HG03460 (cell line): ENCODE data around the gene TAF6L.
"Not testable (repeated sequence)": the region's sequence is repeated elsewhere in the genome, so short reads cannot be mapped to it uniquely, and the experiment has no call there.

Experiments
- ATAC-seq: cut with Tn5 transposase; IDR thresholded peaks from one replicate; pipeline ENCODE4 v1.9.1; 2021; ENCODE audit not compliant: unreplicated experiment

The TAF6L gene

DNA sequence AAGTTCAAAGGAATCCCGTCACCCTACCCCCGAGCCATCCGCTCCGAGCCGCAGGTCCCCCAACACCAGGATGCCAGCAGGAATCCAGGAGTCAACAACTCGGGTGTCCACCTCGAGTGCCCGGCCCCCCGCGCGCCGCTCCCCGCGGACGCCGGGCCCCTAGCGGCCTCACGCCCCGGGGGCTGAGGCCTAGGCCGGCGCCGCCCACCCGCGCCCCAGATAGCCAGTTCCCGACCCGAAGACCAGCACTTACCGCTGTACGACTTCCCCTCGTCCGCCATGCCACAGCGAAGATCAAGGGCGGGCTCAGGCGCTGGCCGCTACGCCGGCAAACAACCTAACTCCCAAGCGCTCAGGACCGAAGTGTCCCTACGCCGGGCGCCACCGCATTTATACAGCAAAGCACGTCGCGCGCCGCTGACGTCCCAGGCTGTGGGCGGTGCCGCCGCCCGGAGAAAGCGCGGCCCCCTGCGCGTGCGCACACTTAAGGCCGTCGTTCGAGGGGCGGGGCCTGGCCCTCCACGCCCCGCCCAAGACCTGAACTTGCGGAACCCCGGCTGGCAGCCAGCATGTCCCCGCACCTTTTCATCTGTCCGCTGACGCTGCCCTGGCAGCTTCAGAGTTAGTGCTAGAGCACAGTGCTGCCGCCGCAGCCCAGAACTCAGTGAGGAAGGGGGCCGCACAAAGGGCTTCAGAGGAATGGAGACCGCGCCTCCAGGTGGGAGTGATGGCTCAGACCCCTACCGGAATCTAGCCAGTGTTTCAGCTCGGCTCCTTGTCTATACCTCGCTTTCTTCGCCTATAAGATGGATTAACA is 34.1 kb downstream of the TAF6L start, which contains the start of gene NXF1:
TSS of gene NXF1 (minus strand) at position 365 of the 817 bp plus-strand sequence. CDS start at position 281, 84 bp downstream.
- peak; percentile 80 for ATAC-seq

DNA sequence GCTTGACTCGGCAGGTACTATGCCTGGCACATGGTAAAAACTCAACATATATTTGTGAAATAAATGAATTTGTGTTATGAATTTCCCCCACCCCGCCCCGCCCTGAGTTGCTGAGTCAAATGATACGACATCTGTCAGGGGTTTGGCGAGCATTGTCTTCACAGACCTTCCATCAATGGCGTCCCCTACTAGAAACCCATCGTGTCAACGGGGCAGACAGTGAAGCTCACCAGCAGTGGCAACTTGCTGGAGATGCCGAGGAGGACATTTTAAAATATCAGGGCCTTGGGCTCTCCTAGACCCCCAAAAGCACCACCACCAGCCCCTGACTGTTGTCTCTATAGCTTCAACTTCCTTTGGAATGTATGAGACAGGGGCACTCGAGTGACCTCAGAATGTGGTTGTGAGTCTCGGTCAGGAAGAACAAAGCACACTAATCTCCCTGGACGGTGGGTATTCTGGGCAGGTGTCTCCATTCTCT is 34.8 kb downstream of the TAF6L start:
- ATAC-seq = no peak

DNA sequence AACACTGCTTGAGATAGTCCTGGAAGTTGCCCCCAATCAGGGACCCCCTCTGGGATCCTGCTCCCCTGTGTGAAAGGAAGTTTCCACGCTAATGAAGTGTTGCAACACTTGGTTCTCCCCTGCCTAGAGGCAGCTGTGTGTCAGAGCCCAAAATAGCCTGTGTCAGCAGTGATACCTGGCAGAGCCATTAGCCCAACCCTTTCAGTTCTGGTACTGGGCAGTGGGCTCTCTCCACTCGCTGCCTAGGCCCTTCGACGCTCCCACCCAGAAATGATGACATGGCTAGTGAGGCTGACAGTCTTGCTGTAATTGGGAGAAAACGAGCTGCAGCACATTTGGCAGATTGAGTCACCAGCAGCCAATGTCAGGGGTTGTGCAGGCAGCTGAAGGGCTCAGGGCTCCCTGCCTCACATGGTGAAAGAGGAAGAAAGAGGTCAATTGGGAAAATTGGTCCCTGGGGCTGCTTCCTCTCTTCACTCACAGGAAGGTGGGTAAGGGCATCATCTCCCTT is 35.5 kb downstream of the TAF6L start:
- no peak for ATAC-seq

DNA sequence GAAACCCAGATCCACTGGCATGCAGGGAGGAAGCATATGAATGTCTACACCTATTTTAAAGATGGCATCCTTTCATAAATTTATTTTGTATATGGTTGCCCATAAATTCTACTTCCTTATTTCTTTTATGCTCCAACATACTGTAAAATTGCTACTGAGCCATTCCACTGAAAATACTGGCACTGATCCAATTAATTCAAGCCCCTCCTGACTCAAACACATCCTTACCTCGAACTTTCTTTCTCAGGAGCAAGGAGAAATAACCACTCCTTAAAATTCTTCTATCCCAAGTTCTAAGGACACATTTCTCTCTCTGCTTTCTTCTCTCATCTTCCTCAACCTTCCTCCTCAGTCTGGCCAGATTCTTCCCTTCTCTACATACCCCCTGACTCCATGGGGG is 39.6 kb downstream of the TAF6L start:
- no peak for ATAC-seq

DNA sequence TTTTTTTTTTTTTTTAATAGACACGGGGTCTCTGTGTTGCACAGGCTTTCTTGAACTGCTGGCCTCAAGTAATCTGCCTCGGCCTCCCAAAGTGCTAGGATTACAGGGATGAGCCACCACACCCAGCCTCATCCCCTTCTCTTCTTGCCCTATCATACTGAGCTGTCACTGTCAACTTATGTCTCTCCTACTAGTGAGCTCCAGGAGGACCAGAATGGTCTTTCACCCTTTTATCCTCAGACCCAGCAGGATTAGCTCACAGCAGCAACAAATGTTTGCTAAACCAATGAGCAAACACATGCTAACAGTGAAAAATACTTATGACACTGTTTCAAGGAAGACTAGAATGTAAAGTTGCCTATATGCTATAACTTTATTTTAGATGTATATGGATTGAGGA is 40.5 kb downstream of the TAF6L start:
- ATAC-seq = no peak

DNA sequence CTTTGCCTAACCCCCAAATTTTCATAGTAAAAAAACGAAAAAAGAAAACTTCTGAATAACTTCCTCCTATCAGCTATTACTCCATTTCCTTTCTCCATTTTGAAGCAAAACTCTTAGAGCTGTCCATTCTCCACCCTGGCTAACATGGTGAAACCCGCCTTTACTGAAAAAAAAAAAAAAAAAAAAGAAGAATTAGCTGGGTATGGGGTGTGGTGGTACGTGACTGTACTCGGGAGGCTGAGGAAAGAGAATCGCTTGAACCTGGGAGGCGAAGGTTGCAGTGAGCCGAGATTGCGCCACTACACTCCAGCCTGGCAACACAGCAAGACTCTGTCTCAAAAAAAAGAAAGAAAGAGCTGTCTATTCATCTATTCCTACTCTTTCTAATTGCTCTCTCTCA is 45.4 kb downstream of the TAF6L start:
- ATAC-seq = no peak

DNA sequence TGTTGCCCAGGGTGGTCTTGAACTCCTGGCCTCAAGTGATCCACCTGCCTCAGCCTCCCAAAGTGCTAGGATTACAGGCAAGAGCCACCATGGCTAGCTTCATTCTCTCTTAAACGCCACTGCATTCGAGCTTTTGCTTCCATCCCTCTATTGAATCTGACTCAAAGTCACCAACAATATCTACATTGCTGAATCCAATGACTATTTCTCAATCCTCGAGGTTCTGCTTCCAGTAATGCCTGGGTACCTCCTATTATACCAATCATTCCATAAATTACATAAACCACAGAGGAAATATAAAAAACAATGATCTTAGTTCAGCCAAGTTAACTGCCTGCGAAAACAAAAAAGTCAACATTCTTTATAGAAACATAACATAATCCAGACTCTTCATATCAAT is 45.9 kb downstream of the TAF6L start:
- no peak for ATAC-seq

DNA sequence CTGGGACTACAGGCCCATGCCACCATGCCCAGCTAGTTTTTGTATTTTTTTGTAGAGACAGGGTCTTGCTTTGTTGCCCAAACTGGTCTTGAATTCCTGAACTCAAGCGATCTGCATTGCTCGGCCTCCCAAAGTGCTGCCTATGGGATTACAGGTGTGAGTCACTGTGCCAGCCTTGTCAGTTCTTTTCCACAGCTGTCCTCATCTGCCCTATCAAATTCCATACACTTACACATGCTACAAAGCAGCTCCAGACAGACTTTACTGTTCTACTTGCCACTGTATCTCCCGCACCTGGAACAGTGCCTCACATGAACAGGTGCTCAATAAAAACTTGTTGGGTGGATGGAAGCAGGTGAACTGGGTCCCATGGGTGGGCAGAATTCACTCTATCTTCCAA is 52.5 kb downstream of the TAF6L start:
- no peak for ATAC-seq

DNA sequence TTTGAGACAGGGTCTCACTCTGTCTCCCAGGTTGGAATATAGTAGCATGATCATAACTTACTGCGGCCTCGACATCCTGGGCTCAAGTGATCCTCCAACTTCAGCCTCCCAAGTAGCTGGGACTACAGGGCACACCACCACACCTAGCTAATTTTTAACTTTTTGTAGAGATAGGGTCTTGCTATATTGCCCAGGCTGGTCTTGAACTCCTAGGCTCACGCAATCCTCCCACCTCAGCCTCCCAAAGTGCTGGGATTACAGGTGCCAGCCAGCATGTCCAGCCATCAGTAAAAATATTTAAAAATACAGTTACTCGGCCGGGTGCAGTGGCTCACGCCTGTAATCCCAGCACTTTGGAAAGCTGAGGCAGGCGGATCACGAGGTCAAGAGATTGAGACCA is 56.9 kb downstream of the TAF6L start:
- not testable (repeated sequence) for ATAC-seq

DNA sequence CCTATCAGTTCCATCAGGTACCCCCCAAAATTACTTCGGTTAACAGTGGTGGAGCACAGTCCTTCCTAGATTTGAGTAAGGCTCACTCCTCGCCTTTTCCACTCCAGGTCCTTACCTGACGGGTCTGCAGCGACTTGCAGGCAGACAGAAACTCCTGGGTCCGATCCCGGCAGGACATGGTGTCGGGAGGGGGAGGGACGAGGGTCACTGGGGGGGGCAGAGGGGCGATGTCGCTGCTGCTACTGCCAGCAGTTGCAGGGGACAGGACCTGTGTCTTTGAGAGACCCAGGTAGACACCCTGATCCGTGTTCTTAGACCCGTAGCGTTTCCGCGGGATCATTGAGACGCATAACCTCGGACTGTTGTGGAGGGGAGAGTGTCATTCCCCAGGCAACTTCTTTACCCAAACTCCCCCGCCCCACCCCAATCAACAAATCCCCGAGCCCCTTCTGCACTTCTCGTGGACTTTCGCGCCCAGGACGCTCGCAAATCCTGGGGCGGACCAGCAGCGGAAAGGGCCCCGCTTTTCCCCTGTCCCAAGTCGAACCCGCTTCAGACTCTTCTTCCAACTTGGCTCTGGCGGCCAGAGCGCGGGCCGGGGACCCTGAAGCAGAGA is 59.8 kb downstream of the TAF6L start:
- ATAC-seq = no peak

DNA sequence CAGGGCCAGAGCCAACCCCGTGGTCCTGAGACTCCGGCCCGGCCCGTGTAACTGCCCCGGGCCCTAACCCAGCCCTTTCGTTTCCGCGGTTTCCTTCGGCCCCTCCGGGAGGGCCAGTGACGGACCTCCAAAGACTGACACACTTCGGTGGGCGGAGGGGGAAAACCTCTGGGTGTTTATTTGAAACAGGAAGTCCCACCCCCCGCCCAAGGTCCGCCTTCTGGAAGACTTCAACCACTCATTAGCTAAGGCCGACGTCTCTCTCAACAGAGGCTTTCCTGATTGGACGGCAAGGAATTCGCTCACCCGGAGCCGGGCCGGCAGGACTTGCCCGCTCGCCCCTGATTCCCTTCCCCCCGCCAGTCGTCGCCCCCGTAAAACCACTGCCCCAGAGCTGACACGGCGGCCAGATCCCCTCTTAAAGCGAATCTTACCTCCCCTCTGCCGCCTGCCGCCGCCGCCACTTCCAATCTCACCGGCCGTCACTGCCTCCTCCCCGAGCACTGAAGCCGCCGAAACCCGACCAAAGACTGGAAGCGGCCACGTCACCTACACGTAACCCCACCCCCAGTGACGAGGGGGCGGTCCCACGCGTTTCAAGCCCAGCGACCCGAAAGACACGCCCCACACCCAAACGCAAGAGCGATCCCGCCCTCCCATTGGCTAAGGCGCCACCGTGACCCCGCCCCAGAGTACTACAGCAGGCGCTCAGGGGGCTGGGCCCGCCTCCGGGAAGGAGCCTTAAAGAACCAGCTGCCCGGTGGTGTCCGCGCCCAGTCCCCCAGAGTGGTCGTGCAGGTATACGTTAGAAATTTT is 60.5 kb downstream of the TAF6L start, which contains the start of gene STX5:
TSS of gene STX5 (minus strand) at position 532 of the 816 bp plus-strand sequence. CDS start 808 bp downstream, outside the sequence.
- peak; percentile 84 for ATAC-seq

DNA sequence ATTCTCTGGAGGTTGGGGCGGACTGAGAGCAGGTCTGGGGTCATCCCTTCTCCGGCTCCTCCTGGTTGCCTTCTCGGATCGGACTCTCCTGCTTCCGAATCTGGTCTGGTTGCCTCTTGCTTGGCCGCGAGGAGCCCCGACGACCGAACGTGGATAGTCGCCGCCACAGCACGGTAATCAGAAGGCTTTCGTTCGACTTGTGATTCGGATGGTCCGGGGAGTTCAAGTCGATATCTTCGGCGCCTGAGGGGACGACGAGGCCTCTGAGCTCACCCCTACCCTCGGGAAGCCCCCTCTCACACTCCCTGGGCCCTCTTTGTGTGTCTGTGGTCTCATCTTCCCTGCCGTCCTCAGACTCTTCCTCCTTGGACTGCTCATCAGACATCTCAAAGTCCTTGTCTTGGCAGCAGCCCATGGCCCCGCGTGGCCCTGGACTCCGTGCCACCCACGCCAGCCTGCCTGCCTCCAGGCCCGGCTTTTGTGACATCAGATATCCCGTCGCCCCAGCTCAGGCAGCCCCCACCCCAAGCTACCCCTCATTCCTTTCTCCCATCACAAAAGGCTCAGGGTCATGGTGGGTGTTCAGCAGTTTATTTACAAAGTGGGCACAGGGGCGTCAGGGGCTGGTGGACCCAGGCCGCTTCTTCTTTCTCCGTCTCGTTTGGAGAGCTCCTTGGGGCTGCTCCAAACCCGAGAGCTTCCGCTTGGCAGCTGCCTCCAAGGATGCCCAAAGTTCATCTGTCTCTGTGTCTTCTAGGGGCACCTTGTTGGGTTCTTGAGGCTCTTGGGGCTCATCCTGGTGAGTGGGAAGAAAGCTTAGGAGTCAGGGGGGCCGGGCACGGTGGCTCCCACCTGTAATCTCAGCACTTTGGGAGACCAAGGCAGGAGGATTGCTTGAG is 61.4 kb downstream of the TAF6L start, which contains the start of gene TEX54:
TSS of gene TEX54 (minus strand) at position 506 of the 899 bp plus-strand sequence.
- ATAC-seq = peak; percentile 3

DNA sequence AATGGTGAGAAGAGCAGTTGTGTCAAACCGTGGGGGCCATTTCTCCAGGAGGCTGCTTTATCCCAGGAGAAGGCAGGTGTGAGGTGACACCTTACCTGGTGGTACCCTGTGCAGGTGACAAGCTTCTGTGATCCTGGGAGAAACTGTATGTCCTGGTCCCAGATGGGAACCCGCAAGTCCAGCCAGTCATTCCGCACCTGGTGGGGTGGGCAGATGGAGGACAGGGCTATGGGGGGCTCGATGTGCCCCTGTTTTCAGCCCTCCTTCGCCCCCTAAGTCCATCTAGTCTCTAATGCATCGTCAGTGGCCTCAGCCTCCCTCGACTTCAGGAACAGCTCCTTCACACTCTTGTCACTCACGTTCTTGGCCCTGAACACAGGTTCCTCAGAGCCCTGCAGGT is 64.1 kb downstream of the TAF6L start:
- ATAC-seq = no peak
